GM23338 (cell line): ENCODE results near the gene CST9L. TPM values are rescaled to one million over a fixed set of nuclear protein-coding genes. Genes with fewer than 3 reads are reported as not detected.

Experiments used
- ATAC-seq: fragments of 200-7000 bp; cut with Tn5 transposase; 3 replicates; pipeline ENCODE4 v1.9.1; 2020
- DNase-seq: peaks from one replicate; pipeline ENCODE4 v3.0.0-alpha.2; 2015; ENCODE audit warnings: low spot score
- H2AFZ ChIP-seq: fragments of 200-600 bp; sonication (generic); 2 replicates; pipeline ENCODE4 v1.8.0; 2016; ENCODE audit warnings: antibody characterized with exemption, mild to moderate bottlenecking, moderate library complexity
- H3F3A ChIP-seq: fragments of 200-600 bp; sonication (generic); replicated peaks from 2 replicates; pipeline ENCODE4 v1.8.0; 2017; ENCODE audit warnings: antibody characterized with exemption, mixed run types, low read depth
- H3K27ac ChIP-seq: fragments of 200-600 bp; sonication (generic); 2 replicates; pipeline ENCODE4 v1.6.1; 2016; ENCODE audit warnings: low read depth
- H3K27me3 ChIP-seq: fragments of 200-600 bp; sonication (generic); 2 replicates; pipeline ENCODE4 v1.8.0; 2016; ENCODE audit warnings: mild to moderate bottlenecking, mixed run types, moderate library complexity; ENCODE audit not compliant: insufficient read depth
- H3K36me3 ChIP-seq: fragments of 200-600 bp; sonication (generic); 2 replicates; pipeline ENCODE4 v1.8.0; 2016; ENCODE audit warnings: mild to moderate bottlenecking; ENCODE audit not compliant: insufficient read depth
- H3K4me1 ChIP-seq: fragments of 200-600 bp; sonication (generic); 2 replicates; pipeline ENCODE4 v1.8.0; 2016; ENCODE audit warnings: mild to moderate bottlenecking, moderate library complexity; ENCODE audit not compliant: insufficient read depth
- H3K4me2 ChIP-seq: fragments of 200-600 bp; sonication (generic); 2 replicates; pipeline ENCODE4 v1.7.1; 2017; ENCODE audit warnings: mixed run types
- H3K4me3 ChIP-seq: fragments of 200-600 bp; sonication (generic); 2 replicates; pipeline ENCODE4 v1.6.1; 2016; ENCODE audit warnings: mixed run types
- H3K79me2 ChIP-seq: fragments of 200-600 bp; sonication (generic); replicated peaks from 2 replicates; pipeline ENCODE4 v1.8.0; 2017; ENCODE audit warnings: mild to moderate bottlenecking; ENCODE audit not compliant: insufficient read depth
- H3K9me2 ChIP-seq: fragments of 200-600 bp; sonication (generic); 2 replicates; pipeline ENCODE4 v1.8.0; 2017; ENCODE audit not compliant: insufficient read depth
- H4K20me1 ChIP-seq: fragments of 200-600 bp; sonication (generic); replicated peaks from 2 replicates; pipeline ENCODE4 v1.8.0; 2017; ENCODE audit warnings: mild to moderate bottlenecking; ENCODE audit not compliant: insufficient read depth
- H3K27ac Mint-ChIP-seq: 2 replicates; pipeline ENCODE4 v1.8.0; 2020; ENCODE audit warnings: inconsistent platforms, mild to moderate bottlenecking, moderate library complexity, mixed read lengths
- H3K27me3 Mint-ChIP-seq: 3 replicates; pipeline ENCODE4 v1.8.0; 2022; ENCODE audit warnings: low read depth, mild to moderate bottlenecking, moderate library complexity, mixed read lengths, inconsistent platforms; ENCODE audit not compliant: insufficient read depth, poor library complexity
- H3K36me3 Mint-ChIP-seq: 3 replicates; pipeline ENCODE4 v1.8.0; 2021; ENCODE audit warnings: low read depth, mild to moderate bottlenecking, inconsistent platforms, moderate library complexity, mixed read lengths
- H3K4me1 Mint-ChIP-seq: 3 replicates; pipeline ENCODE4 v1.8.0; 2020; ENCODE audit warnings: mild to moderate bottlenecking, inconsistent platforms, mixed read lengths
- H3K4me3 Mint-ChIP-seq: 3 replicates; pipeline ENCODE4 v1.8.0; 2021; ENCODE audit warnings: moderate library complexity, mild to moderate bottlenecking, inconsistent platforms, mixed read lengths
- H3K9me3 Mint-ChIP-seq: 3 replicates; pipeline ENCODE4 v1.8.0; 2020; ENCODE audit warnings: moderate library complexity, mild to moderate bottlenecking, inconsistent platforms, mixed read lengths
- CREB1 ChIP-seq: fragments of 250-450 bp; sonication (Bioruptor Pico); IDR thresholded peaks from 2 replicates; pipeline ENCODE4 v1.5.0; 2020; ENCODE audit warnings: low read depth, mild to moderate bottlenecking, moderate library complexity
- CTCF ChIP-seq, 2 experiments: fragments of 200-600 bp in 1 of 2; sonication (generic) in 1 of 2; conservative IDR thresholded peaks; 2 replicates each; pipeline versions ENCODE4 v1.5.1 to v1.6.1; 2016 to 2017; ENCODE audit warnings: antibody characterized with exemption in 2 of 2, low read depth in 2 of 2, mild to moderate bottlenecking in 2 of 2, moderate library complexity in 1 of 2
- ETS1 ChIP-seq: IDR thresholded peaks from 2 replicates; pipeline ENCODE4 v1.6.1; 2016; ENCODE audit warnings: antibody characterized with exemption
- EZH2 ChIP-seq: fragments of 200-600 bp; sonication (generic); IDR thresholded peaks from one replicate; pipeline ENCODE4 v1.8.0; 2017; ENCODE audit warnings: antibody characterized with exemption, mild to moderate bottlenecking, low read depth; ENCODE audit not compliant: unreplicated experiment
- EZH2phosphoT487 ChIP-seq: fragments of 200-600 bp; sonication (generic); IDR thresholded peaks from one replicate; pipeline ENCODE4 v1.8.1; 2018; ENCODE audit warnings: antibody characterized with exemption; ENCODE audit not compliant: unreplicated experiment
- JUNB ChIP-seq: IDR thresholded peaks from one replicate; pipeline ENCODE4 v1.6.1; 2016; ENCODE audit warnings: antibody characterized with exemption; ENCODE audit not compliant: unreplicated experiment
- NANOG ChIP-seq: IDR thresholded peaks from 2 replicates; pipeline ENCODE4 v1.6.1; 2016; ENCODE audit warnings: antibody characterized with exemption, borderline replicate concordance
- POLR2AphosphoS5 ChIP-seq: IDR thresholded peaks from 2 replicates; pipeline ENCODE4 v1.6.1; 2016; ENCODE audit warnings: antibody characterized with exemption, low read depth
- STAT1 ChIP-seq: IDR thresholded peaks from one replicate; pipeline ENCODE4 v1.6.1; 2016; ENCODE audit warnings: antibody characterized with exemption; ENCODE audit not compliant: unreplicated experiment
- ZNF114 ChIP-seq: fragments of 250-450 bp; sonication (Bioruptor Pico); IDR thresholded peaks from 2 replicates; pipeline ENCODE4 v1.5.0; 2020; ENCODE audit warnings: mild to moderate bottlenecking, moderate library complexity
- ZNF331 ChIP-seq: fragments of 250-450 bp; sonication (Bioruptor Pico); IDR thresholded peaks from 2 replicates; pipeline ENCODE4 v1.5.0; 2020; ENCODE audit warnings: low read depth, mild to moderate bottlenecking, moderate library complexity
- ZNF462 ChIP-seq: fragments of 250-450 bp; sonication (Bioruptor Pico); IDR thresholded peaks from 2 replicates; pipeline ENCODE4 v1.5.0; 2020; ENCODE audit warnings: mild to moderate bottlenecking, moderate library complexity
- polyA plus RNA-seq: library from polyadenylated mRNA; unstranded; fragments of >200 nt; fragmentation: Nextera tagmentation; extraction: Ambion mirVana; gene quantifications from 2 replicates; pipeline ENCODE4 v1.2.1, GENCODE V29; 2016
- total RNA-seq: library from RNA; depleted of rRNA; stranded (reverse); fragments of >200 nt; shearing (Covaris generic); gene quantifications from 2 replicates; pipeline ENCODE4 v1.2.3, GENCODE V29; 2014

The CST9L gene
- total and polyA plus RNA-seq, 2 experiments from 2014 or later, result not detected

- Mint-ChIP-seq H3K4me1 (peaks cover 23% of the 10 kb centered on the region), H3K36me3 (peaks cover 25% of the 10 kb centered on the region), H3K4me3 (no peak overlapping the region), H3K27ac (no peak overlapping the region), H3K27me3 (peaks cover 8% of the 10 kb centered on the region), H3K9me3 (peaks cover 25% of the 10 kb centered on the region)
- H3K4me2 ChIP-seq, result no peak overlapping the region
- ATAC-seq (no peak), DNase-seq (no peak)
- H3F3A ChIP-seq, result no peaks in the 10 kb centered on the region
- no peak overlapping the region for H3K27ac ChIP-seq
- no peaks in the 10 kb centered on the region for H4K20me1 ChIP-seq
- H3K9me2 ChIP-seq, result peaks cover 18% of the 10 kb centered on the region; the same call in 1 of the 2 replicates
- H3K27me3 ChIP-seq, result no peaks in the 10 kb centered on the region
- peaks cover 3% of the 10 kb centered on the region for H3K4me1 ChIP-seq
- H3K36me3 ChIP-seq, result no peaks in the 10 kb centered on the region; the same call in 1 of the 2 replicates
- no peak overlapping the region for H3K4me3 ChIP-seq
- TF ChIP-seq NANOG (no peak), ZNF114 (CRISPR knock-in tag) (no peak), STAT1 (no peak), ZNF331 (CRISPR knock-in tag) (no peak), CTCF (conservative IDR thresholded peaks at IDR 0.05; ENCODE audit: low read depth in 2 of 2) (no peak)
- H2AFZ ChIP-seq, result peak overlapping the region; percentile 69; the same call in 1 of the 2 replicates
- H3K79me2 ChIP-seq, result no peaks in the 10 kb centered on the region
These were observed 44.1 kb downstream of the CST9L start for GRCh38 chr20:23524146-23524545.

GRCh38 chr20:23520185-23520584, 48.1 kb downstream of the CST9L start:
- H2AFZ ChIP-seq, result no peak overlapping the region
- Mint-ChIP-seq H3K9me3 (peaks cover 8% of the 10 kb centered on the region), H3K4me3 (no peak overlapping the region), H3K27ac (no peak overlapping the region), H3K36me3 (peaks cover 10% of the 10 kb centered on the region; the same call in 2 of the 3 replicates), H3K27me3 (peaks cover 2% of the 10 kb centered on the region), H3K4me1 (peaks cover 24% of the 10 kb centered on the region)
- H3F3A ChIP-seq, result no peaks in the 10 kb centered on the region
- peaks cover 4% of the 10 kb centered on the region; the same call in 1 of the 2 replicates for H3K4me1 ChIP-seq
- no peaks in the 10 kb centered on the region for H3K79me2 ChIP-seq
- DNase-seq (no peak), ATAC-seq (no peak)
- H3K4me3 ChIP-seq, result no peak overlapping the region
- H4K20me1 ChIP-seq, result no peaks in the 10 kb centered on the region
- H3K36me3 ChIP-seq, result no peaks in the 10 kb centered on the region
- no peak overlapping the region for H3K27ac ChIP-seq
- H3K27me3 ChIP-seq, result no peaks in the 10 kb centered on the region
- no peak overlapping the region for H3K4me2 ChIP-seq
- peaks cover 24% of the 10 kb centered on the region for H3K9me2 ChIP-seq
- TF ChIP-seq ETS1 (no peak), EZH2 (no peak), EZH2phosphoT487 (no peak), POLR2AphosphoS5 (no peak), JUNB (no peak), ZNF462 (no peak), NANOG (no peak), STAT1 (no peak), CREB1 (CRISPR knock-in tag) (no peak)
